ENCODE results near the gene FLT3.
A peak's percentile ranks its signal among the peaks of the same experiment; 100 is the strongest.

The FLT3 gene

DNA sequence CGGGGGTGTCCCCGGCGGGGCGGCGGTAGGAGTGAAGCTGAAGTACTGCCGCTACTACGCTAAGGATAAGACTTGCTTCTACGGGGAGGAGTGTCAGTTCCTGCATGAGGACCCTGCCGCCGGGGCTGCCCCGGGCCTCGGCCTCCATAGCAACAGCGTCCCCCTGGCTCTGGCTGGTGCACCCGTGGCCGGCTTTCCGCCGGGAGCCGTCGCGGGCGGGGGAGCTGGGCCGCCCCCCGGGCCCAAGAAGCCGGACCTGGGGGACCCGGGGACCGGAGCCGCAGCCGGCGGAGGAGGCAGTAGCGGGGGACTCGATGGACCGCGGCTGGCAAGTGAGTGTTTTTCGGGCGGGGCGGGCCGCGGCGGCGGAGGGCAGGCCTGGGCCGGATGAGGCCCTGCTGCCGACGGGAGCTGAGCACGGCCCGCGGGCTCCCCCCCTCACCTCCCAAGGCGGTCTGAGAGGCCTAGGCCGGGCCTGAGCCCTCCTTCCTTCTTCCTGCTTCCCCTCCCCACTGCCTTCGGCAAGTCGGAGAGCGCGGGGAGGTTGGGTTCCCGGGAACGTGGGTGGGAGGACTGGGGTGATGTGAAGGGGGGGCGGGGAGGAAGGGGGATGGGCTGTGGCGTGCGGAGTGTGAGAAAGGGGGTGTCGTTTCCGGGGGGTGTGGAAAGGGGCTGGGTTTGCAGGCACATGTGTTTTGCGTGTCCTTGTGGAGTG, 38.5 kb upstream of the FLT3 start (continued):
- TF ChIP-seq SCRT1 (tag by site-specific recombination; IDR thresholded peaks at IDR 0.05; ENCODE audit: borderline replicate concordance) (no peak), MYNN (tag by site-specific recombination; IDR thresholded peaks at IDR 0.05; ENCODE audit: borderline replicate concordance) (no peak), TCF7L2 (IDR thresholded peaks at IDR 0.05; ENCODE audit: borderline replicate concordance, low read depth, low read length) (no peak), GFI1B (tag by site-specific recombination; IDR thresholded peaks at IDR 0.05) (0 out of 2 replicates have a peak, but pooled peaks have one; percentile 15), ZIC2 (tag by site-specific recombination; IDR thresholded peaks at IDR 0.05) (peak; percentile 34; the same call in 1 of the 2 replicates), ZNF202 (tag by site-specific recombination; IDR thresholded peaks at IDR 0.05; ENCODE audit: borderline replicate concordance) (no peak), ZNF791 (tag by site-specific recombination; IDR thresholded peaks at IDR 0.05) (no peak), ZNF473 (tag by site-specific recombination; IDR thresholded peaks at IDR 0.05) (no peak), ZNF530 (tag by site-specific recombination; IDR thresholded peaks at IDR 0.05; ENCODE audit: low read depth) (no peak), ZNF426 (tag by site-specific recombination; IDR thresholded peaks at IDR 0.05) (no peak), WT1 (tag by site-specific recombination; IDR thresholded peaks at IDR 0.05) (0 out of 2 replicates have a peak, but pooled peaks have one; percentile 30), ZNF623 (tag by site-specific recombination; IDR thresholded peaks at IDR 0.05) (no peak), ZNF596 (tag by site-specific recombination; IDR thresholded peaks at IDR 0.05) (0 out of 2 replicates have a peak, but pooled peaks have one; percentile 8), ZNF600 (tag by site-specific recombination; IDR thresholded peaks at IDR 0.05) (no peak), EGR2 (tag by site-specific recombination; IDR thresholded peaks at IDR 0.05; ENCODE audit: low read depth) (no peak; the same call in 1 of the 2 replicates), ZNF501 (tag by site-specific recombination; IDR thresholded peaks at IDR 0.05) (0 out of 2 replicates have a peak, but pooled peaks have one; percentile 80), ZNF626 (tag by site-specific recombination; IDR thresholded peaks at IDR 0.05) (no peak), ZNF549 (tag by site-specific recombination; IDR thresholded peaks at IDR 0.05) (no peak), ZBTB21 (tag by site-specific recombination; IDR thresholded peaks at IDR 0.05) (peak; percentile 43; the same call in 1 of the 2 replicates), ZNF571 (tag by site-specific recombination; IDR thresholded peaks at IDR 0.05) (no peak)
- TF ChIP-seq, protein P1, sequence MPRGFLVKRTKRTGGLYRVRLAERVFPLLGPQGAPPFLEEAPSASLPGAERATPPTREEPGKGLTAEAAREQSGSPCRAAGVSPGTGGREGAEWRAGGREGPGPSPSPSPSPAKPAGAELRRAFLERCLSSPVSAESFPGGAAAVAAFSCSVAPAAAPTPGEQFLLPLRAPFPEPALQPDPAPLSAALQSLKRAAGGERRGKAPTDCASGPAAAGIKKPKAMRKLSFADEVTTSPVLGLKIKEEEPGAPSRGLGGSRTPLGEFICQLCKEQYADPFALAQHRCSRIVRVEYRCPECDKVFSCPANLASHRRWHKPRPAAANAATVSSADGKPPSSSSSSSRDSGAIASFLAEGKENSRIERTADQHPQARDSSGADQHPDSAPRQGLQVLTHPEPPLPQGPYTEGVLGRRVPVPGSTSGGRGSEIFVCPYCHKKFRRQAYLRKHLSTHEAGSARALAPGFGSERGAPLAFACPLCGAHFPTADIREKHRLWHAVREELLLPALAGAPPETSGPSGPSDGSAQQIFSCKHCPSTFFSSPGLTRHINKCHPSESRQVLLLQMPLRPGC (tag by site-specific recombination; IDR thresholded peaks at IDR 0.05): no peak; the same call in 1 of the 2 replicates
- TF ChIP-seq, protein P2, sequence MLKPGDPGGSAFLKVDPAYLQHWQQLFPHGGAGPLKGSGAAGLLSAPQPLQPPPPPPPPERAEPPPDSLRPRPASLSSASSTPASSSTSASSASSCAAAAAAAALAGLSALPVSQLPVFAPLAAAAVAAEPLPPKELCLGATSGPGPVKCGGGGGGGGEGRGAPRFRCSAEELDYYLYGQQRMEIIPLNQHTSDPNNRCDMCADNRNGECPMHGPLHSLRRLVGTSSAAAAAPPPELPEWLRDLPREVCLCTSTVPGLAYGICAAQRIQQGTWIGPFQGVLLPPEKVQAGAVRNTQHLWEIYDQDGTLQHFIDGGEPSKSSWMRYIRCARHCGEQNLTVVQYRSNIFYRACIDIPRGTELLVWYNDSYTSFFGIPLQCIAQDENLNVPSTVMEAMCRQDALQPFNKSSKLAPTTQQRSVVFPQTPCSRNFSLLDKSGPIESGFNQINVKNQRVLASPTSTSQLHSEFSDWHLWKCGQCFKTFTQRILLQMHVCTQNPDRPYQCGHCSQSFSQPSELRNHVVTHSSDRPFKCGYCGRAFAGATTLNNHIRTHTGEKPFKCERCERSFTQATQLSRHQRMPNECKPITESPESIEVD (tag by site-specific recombination; IDR thresholded peaks at IDR 0.05): no peak
- TF ChIP-seq, protein P3, sequence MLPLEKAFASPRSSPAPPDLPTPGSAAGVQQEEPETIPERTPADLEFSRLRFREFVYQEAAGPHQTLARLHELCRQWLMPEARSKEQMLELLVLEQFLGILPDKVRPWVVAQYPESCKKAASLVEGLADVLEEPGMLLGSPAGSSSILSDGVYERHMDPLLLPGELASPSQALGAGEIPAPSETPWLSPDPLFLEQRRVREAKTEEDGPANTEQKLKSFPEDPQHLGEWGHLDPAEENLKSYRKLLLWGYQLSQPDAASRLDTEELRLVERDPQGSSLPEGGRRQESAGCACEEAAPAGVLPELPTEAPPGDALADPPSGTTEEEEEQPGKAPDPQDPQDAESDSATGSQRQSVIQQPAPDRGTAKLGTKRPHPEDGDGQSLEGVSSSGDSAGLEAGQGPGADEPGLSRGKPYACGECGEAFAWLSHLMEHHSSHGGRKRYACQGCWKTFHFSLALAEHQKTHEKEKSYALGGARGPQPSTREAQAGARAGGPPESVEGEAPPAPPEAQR (tag by site-specific recombination; IDR thresholded peaks at IDR 0.05): no peak
- TF ChIP-seq, protein P4, sequence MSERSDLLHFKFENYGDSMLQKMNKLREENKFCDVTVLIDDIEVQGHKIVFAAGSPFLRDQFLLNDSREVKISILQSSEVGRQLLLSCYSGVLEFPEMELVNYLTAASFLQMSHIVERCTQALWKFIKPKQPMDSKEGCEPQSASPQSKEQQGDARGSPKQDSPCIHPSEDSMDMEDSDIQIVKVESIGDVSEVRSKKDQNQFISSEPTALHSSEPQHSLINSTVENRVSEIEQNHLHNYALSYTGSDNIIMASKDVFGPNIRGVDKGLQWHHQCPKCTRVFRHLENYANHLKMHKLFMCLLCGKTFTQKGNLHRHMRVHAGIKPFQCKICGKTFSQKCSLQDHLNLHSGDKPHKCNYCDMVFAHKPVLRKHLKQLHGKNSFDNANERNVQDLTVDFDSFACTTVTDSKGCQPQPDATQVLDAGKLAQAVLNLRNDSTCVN (tag by site-specific recombination; optimal IDR thresholded peaks at IDR 0.05): peak; percentile 41
- TF ChIP-seq, protein P5, sequence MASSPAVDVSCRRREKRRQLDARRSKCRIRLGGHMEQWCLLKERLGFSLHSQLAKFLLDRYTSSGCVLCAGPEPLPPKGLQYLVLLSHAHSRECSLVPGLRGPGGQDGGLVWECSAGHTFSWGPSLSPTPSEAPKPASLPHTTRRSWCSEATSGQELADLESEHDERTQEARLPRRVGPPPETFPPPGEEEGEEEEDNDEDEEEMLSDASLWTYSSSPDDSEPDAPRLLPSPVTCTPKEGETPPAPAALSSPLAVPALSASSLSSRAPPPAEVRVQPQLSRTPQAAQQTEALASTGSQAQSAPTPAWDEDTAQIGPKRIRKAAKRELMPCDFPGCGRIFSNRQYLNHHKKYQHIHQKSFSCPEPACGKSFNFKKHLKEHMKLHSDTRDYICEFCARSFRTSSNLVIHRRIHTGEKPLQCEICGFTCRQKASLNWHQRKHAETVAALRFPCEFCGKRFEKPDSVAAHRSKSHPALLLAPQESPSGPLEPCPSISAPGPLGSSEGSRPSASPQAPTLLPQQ (tag by site-specific recombination; IDR thresholded peaks at IDR 0.05): no peak
- TF ChIP-seq, protein P6, sequence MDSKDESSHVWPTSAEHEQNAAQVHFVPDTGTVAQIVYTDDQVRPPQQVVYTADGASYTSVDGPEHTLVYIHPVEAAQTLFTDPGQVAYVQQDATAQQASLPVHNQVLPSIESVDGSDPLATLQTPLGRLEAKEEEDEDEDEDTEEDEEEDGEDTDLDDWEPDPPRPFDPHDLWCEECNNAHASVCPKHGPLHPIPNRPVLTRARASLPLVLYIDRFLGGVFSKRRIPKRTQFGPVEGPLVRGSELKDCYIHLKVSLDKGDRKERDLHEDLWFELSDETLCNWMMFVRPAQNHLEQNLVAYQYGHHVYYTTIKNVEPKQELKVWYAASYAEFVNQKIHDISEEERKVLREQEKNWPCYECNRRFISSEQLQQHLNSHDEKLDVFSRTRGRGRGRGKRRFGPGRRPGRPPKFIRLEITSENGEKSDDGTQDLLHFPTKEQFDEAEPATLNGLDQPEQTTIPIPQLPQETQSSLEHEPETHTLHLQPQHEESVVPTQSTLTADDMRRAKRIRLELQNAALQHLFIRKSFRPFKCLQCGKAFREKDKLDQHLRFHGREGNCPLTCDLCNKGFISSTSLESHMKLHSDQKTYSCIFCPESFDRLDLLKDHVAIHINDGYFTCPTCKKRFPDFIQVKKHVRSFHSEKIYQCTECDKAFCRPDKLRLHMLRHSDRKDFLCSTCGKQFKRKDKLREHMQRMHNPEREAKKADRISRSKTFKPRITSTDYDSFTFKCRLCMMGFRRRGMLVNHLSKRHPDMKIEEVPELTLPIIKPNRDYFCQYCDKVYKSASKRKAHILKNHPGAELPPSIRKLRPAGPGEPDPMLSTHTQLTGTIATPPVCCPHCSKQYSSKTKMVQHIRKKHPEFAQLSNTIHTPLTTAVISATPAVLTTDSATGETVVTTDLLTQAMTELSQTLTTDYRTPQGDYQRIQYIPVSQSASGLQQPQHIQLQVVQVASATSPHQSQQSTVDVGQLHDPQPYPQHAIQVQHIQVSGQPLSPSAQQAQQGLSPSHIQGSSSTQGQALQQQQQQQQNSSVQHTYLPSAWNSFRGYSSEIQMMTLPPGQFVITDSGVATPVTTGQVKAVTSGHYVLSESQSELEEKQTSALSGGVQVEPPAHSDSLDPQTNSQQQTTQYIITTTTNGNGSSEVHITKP (tag by site-specific recombination; IDR thresholded peaks at IDR 0.05): peak; percentile 75
- TF ChIP-seq, protein P7, sequence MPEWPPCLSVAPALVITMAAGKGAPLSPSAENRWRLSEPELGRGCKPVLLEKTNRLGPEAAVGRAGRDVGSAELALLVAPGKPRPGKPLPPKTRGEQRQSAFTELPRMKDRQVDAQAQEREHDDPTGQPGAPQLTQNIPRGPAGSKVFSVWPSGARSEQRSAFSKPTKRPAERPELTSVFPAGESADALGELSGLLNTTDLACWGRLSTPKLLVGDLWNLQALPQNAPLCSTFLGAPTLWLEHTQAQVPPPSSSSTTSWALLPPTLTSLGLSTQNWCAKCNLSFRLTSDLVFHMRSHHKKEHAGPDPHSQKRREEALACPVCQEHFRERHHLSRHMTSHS (tag by site-specific recombination; IDR thresholded peaks at IDR 0.05): no peak
